Esophagus muscularis mucosa (tissue), 3 donors: ENCODE results near the gene ZNF407.

Experiments used
- CTCF ChIP-seq, 3 experiments: fragments of 200-600 bp in 2 of 3; fragments of 450-650 bp in 1 of 3; sonication (generic) in 2 of 3; IDR thresholded peaks; one replicate each; pipeline ENCODE4 v1.5.1; 2017 to 2019; ENCODE audit warnings: antibody characterized with exemption in 3 of 3, mild to moderate bottlenecking in 2 of 3, moderate library complexity in 1 of 3
- POLR2A ChIP-seq: fragments of 450-650 bp; IDR thresholded peaks from one replicate; pipeline ENCODE4 v1.6.1; 2017; ENCODE audit warnings: antibody characterized with exemption, moderate library complexity, mild to moderate bottlenecking, low read depth

DNA sequence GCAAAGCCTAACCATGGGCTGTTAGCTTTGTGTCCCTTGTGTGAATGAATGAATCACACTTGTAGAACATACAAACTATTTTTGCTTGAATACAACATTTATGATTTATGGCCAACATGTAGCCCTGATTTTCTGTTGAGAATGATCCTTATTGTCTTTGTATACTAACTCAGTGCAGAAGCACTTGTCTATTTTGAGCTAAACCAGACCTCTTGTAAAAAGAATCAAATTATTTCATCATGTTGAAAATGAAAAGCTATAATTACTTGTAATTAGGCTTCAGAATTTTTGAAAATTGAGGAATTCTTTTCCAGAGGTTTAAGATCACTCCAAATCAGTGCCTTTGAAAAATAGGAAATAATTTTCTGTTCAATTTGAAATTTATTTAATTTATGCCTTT, 85.9 kb downstream of the ZNF407 start:
- no peak for TF ChIP-seq CTCF (IDR thresholded peaks at IDR 0.05)
- TF ChIP-seq POLR2A, result no peak
